Measurements from ENCODE around the gene FBXO9. TPM values are rescaled to one million over a fixed set of nuclear protein-coding genes. Genes with fewer than 3 reads are reported as not detected.

Gene FBXO9
- total RNA-seq, 4 donors from 2014 or later, result 35.2 to 113 (median 43.2) TPM

GRCh38 chr6:53142810-53143209, 77.6 kb downstream of the FBXO9 start:
- H3K27ac ChIP-seq, result no peak overlapping the region

GRCh38 chr6:53143710-53144109, 78.5 kb downstream of the FBXO9 start:
- Histone ChIP-seq H3K36me3 (no peaks in the 10 kb centered on the region), H3K4me3 (no peak overlapping the region), H3K4me1 (no peaks in the 10 kb centered on the region), H3K27ac (no peak overlapping the region), H3K27me3 (no peaks in the 10 kb centered on the region), H3K9me3 (no peaks in the 10 kb centered on the region)
- no peak for TF ChIP-seq EP300 (IDR thresholded peaks at IDR 0.05)
- no peak for TF ChIP-seq POLR2AphosphoS5 (IDR thresholded peaks at IDR 0.05)
- TF ChIP-seq CTCF (IDR thresholded peaks at IDR 0.05), result no peak
- no peak for TF ChIP-seq POLR2A (IDR thresholded peaks at IDR 0.05)
- 42% methylated on average over 3 of the region's 3 CpGs for WGBS
- no peak for DNase-seq (ENCODE audit: low spot score in 2 of 2)

More at GRCh38 chr6:53142810-53143209, 77.6 kb downstream of the FBXO9 start:
- Histone ChIP-seq H3K4me1 (no peaks in the 10 kb centered on the region), H3K36me3 (no peaks in the 10 kb centered on the region), H3K9me3 (no peaks in the 10 kb centered on the region), H3K27me3 (no peaks in the 10 kb centered on the region), H3K4me3 (no peak overlapping the region)
- WGBS, result 64% methylated on average over 3 of the region's 3 CpGs
- DNase-seq (ENCODE audit: low spot score in 2 of 2), result no peak
- TF ChIP-seq POLR2A (IDR thresholded peaks at IDR 0.05) (no peak), CTCF (IDR thresholded peaks at IDR 0.05) (no peak), POLR2AphosphoS5 (IDR thresholded peaks at IDR 0.05) (no peak), EP300 (IDR thresholded peaks at IDR 0.05) (no peak)

GRCh38 chr6:53144802-53145201, 79.6 kb downstream of the FBXO9 start:
- TF ChIP-seq EP300 (IDR thresholded peaks at IDR 0.05), result no peak
- no peak for TF ChIP-seq POLR2AphosphoS5 (IDR thresholded peaks at IDR 0.05)
- no peak for TF ChIP-seq CTCF (IDR thresholded peaks at IDR 0.05)
- TF ChIP-seq POLR2A (IDR thresholded peaks at IDR 0.05), result no peak
- no peak for DNase-seq (ENCODE audit: low spot score in 2 of 2)
- no peaks in the 10 kb centered on the region for H3K36me3 ChIP-seq
- no peak overlapping the region for H3K27ac ChIP-seq
- H3K4me1 ChIP-seq, result no peaks in the 10 kb centered on the region
- H3K4me3 ChIP-seq, result no peak overlapping the region
- H3K9me3 ChIP-seq, result no peaks in the 10 kb centered on the region
- no peaks in the 10 kb centered on the region for H3K27me3 ChIP-seq
- WGBS, result 79% methylated on average over 2 of the region's 2 CpGs

GRCh38 chr6:53148684-53149083, 83.5 kb downstream of the FBXO9 start, which contains the start of gene GCM1:
Gene GCM1, minus strand, starts transcription at chr6:53148841. Its CDS starts 3,209 bp downstream, at chr6:53145632.
- Histone ChIP-seq H3K36me3 (no peaks in the 10 kb centered on the region), H3K27me3 (no peaks in the 10 kb centered on the region), H3K9me3 (no peaks in the 10 kb centered on the region), H3K4me3 (no peak within 1 kb of the TSS), H3K27ac (no peak within 1 kb of the TSS), H3K4me1 (no peaks in the 10 kb centered on the region)
- TF ChIP-seq EP300 (IDR thresholded peaks at IDR 0.05) (no peak), POLR2AphosphoS5 (IDR thresholded peaks at IDR 0.05) (no peak), POLR2A (IDR thresholded peaks at IDR 0.05) (no peak), CTCF (IDR thresholded peaks at IDR 0.05) (no peak)
- no peak for DNase-seq (ENCODE audit: low spot score in 2 of 2)
- 83% methylated on average over 5 of the region's 5 CpGs for WGBS

Other genes with a start within 250 kb of the FBXO9 start
- gene GSTA5, start 224.6 kb upstream of the FBXO9 start, total RNA-seq, result not detected
- 10 to 100 TPM; 12.4 to 17.4 (median 16.3) TPM for gene GSTA3, start 155.7 kb upstream of the FBXO9 start, total RNA-seq
- gene GSTA4, start 70.1 kb upstream of the FBXO9 start, total RNA-seq, result 100 to 1,000 TPM; 108 to 164 (median 132) TPM
- gene CILK1, start 3.6 kb upstream of the FBXO9 start, total RNA-seq, result 10 to 100 TPM; 15.4 to 26.5 (median 19.8) TPM
- gene GCM1, start 83.4 kb downstream of the FBXO9 start, total RNA-seq, result under 1 TPM in 1 of 4 donors, not detected in 3; 0.24 TPM